Osteoblast (primary cell): ENCODE measurements around the gene TIMM17B. TPM values are rescaled to one million over a fixed set of nuclear protein-coding genes. Genes with fewer than 3 reads are reported as not detected.

Experiments used
- DNase-seq: peaks from one replicate; pipeline ENCODE4 v3.0.0; 2011; ENCODE audit warnings: low spot score, mixed read lengths; ENCODE audit not compliant: insufficient read length; ENCODE audit errors: missing footprints
- H2AFZ ChIP-seq: 2 replicates; pipeline ENCODE4 v1.6.0; 2011; ENCODE audit warnings: mild to moderate bottlenecking, low read length
- H3K27ac ChIP-seq: 2 replicates; pipeline ENCODE4 v1.5.1; 2011; ENCODE audit warnings: mild to moderate bottlenecking, low read depth, low read length, moderate library complexity
- H3K27me3 ChIP-seq: 2 replicates; pipeline ENCODE4 v1.6.0; 2012; ENCODE audit warnings: mild to moderate bottlenecking, control low read depth, inconsistent platforms, low read length, moderate library complexity; ENCODE audit not compliant: insufficient read depth
- H3K36me3 ChIP-seq: 2 replicates; pipeline ENCODE4 v1.5.1; 2011; ENCODE audit warnings: mild to moderate bottlenecking, low read length, control low read depth, moderate library complexity; ENCODE audit not compliant: insufficient read depth
- H3K4me1 ChIP-seq: 2 replicates; pipeline ENCODE4 v1.5.1; 2011; ENCODE audit warnings: mild to moderate bottlenecking, low read length, control low read depth, moderate library complexity; ENCODE audit not compliant: insufficient read depth
- H3K4me2 ChIP-seq: 2 replicates; pipeline ENCODE4 v1.6.0; 2011; ENCODE audit warnings: mild to moderate bottlenecking, low read length; ENCODE audit not compliant: insufficient read depth
- H3K4me3 ChIP-seq: fragments of 200-600 bp; sonication (generic); 3 replicates; pipeline ENCODE4 v1.5.1; 2012; ENCODE audit warnings: mild to moderate bottlenecking, low read length, inconsistent platforms; ENCODE audit not compliant: insufficient read depth
- H3K79me2 ChIP-seq: 2 replicates; pipeline ENCODE4 v1.6.0; 2012; ENCODE audit warnings: mild to moderate bottlenecking, low read length, control low read depth, inconsistent platforms; ENCODE audit not compliant: insufficient read depth
- H3K9me3 ChIP-seq: 2 replicates; pipeline ENCODE4 v1.5.1; 2011; ENCODE audit warnings: low read depth, low read length, control low read depth
- H4K20me1 ChIP-seq: 2 replicates; pipeline ENCODE4 v1.6.0; 2012; ENCODE audit warnings: mild to moderate bottlenecking, low read length, control low read depth; ENCODE audit not compliant: insufficient read depth
- total RNA-seq: library from RNA; depleted of rRNA; stranded (reverse); fragments of >200 nt; gene quantifications from 2 replicates; pipeline ENCODE4 v1.2.3, GENCODE V29; 2012
- TF ChIP-seq, protein P1 (sequence below): IDR thresholded peaks from 2 replicates; pipeline ENCODE4 v1.5.1; 2011; ENCODE audit warnings: mild to moderate bottlenecking, low read depth, low read length, moderate library complexity; ENCODE audit errors: extremely low read depth

Gene TIMM17B
- total RNA-seq, 1 donor = 24.2 TPM

DNA sequence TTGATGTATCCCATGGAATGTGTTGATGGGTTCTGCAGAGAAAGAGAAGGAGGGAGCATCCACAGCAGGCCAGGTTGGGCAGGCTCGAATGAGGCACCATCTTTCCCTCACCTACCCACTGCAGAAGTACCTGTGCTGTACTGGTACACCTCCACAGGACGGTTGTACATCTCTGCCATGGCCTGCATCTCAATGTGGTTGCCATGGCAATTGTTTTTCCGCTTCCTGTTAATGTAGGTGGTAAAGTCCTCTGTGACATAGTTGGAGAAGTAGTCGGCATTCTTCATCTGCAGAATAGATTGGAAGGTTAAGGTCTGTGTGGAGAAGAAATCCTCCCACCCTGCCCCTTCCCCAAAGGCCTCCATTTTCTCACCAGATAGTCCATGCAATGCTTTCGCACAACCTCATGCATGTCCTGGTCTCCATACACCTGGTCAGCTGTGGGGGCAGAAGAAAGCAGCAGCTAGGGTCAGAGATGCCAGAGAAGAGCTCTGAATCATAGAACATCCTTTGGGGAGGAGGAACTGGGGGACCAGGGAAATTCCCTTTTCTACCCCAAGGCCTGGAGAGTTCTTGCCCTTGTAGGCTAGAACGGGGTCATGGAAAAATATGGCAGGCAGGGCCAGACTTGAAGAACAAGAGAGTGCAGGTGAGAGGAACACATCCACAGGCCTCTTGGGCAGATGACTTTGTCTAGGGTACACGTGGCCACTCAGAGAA, 37.2 kb upstream of the TIMM17B start:
- H3K27me3 ChIP-seq = no peaks in the 10 kb centered on the region
- H4K20me1 ChIP-seq = peaks cover 12% of the 10 kb centered on the region
- peaks cover 4% of the 10 kb centered on the region for H3K4me1 ChIP-seq
- H3K36me3 ChIP-seq = peaks cover 24% of the 10 kb centered on the region
- H3K4me3 ChIP-seq = no peak overlapping the region
- H3K9me3 ChIP-seq = no peaks in the 10 kb centered on the region
- no peak overlapping the region for H3K27ac ChIP-seq
- H2AFZ ChIP-seq = no peak overlapping the region
- no peak overlapping the region for H3K4me2 ChIP-seq
- DNase-seq = no peak
- TF ChIP-seq, protein P1, sequence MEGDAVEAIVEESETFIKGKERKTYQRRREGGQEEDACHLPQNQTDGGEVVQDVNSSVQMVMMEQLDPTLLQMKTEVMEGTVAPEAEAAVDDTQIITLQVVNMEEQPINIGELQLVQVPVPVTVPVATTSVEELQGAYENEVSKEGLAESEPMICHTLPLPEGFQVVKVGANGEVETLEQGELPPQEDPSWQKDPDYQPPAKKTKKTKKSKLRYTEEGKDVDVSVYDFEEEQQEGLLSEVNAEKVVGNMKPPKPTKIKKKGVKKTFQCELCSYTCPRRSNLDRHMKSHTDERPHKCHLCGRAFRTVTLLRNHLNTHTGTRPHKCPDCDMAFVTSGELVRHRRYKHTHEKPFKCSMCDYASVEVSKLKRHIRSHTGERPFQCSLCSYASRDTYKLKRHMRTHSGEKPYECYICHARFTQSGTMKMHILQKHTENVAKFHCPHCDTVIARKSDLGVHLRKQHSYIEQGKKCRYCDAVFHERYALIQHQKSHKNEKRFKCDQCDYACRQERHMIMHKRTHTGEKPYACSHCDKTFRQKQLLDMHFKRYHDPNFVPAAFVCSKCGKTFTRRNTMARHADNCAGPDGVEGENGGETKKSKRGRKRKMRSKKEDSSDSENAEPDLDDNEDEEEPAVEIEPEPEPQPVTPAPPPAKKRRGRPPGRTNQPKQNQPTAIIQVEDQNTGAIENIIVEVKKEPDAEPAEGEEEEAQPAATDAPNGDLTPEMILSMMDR = no peak
- H3K79me2 ChIP-seq = peaks cover 28% of the 10 kb centered on the region

DNA sequence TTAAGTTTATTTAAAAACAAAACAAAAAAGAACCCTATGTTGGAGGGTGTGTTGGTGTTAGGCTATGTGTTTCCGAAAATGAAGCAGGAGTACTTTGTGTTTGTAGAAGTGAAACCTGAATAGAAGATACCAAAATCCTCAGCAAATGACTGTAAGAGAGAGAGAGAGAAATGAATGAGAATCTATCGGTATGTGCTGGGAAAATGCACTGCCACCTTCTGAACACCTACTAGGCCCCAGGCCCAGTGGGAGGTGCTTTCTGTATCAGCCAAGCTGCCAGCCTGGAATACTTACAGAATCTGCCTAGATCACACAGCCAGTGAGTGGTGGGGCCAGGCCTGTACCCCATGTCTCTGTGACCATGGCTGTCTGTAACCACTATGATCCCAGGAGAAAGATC, 36.2 kb upstream of the TIMM17B start:
- Histone ChIP-seq H4K20me1 (peaks cover 5% of the 10 kb centered on the region), H3K27me3 (no peaks in the 10 kb centered on the region), H3K36me3 (peaks cover 21% of the 10 kb centered on the region), H3K27ac (no peak overlapping the region), H2AFZ (no peak overlapping the region), H3K9me3 (no peaks in the 10 kb centered on the region), H3K4me3 (no peak overlapping the region), H3K4me2 (no peak overlapping the region), H3K79me2 (peaks cover 19% of the 10 kb centered on the region), H3K4me1 (peaks cover 4% of the 10 kb centered on the region)
- TF ChIP-seq, protein P1 = no peak
- DNase-seq = peak; percentile 43

DNA sequence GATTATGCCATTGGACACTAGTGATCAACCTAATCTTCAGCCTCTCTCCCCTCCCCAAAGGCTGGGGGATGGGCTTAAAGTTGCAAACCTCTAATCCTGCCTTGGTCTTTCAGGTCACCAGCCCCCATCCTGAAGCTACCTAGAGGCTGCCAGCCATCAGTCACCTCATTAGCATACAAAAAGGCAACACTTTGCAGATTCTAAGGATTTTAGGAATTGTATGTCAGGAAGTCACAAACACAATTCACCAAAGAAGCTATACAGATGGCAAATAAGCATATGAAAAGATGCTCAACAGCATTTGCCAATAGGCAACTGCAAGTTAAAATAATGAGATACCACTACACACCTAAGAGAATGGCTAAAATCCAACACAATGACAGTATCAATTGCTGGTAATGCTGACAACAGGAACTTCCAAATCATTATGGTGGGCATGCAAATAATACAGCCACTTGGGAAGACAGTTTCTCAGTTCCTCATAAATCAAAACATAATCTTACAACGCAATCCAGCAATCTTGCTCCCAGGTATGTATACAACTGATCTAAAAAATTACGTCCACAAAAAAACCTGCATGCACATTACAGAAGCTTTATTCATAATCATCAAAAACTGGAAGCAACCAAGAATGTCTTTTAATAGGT, 30.3 kb upstream of the TIMM17B start:
- no peak overlapping the region for H3K4me3 ChIP-seq
- no peaks in the 10 kb centered on the region for H3K9me3 ChIP-seq
- H3K27me3 ChIP-seq = no peaks in the 10 kb centered on the region
- H3K36me3 ChIP-seq = peaks cover 21% of the 10 kb centered on the region
- TF ChIP-seq, protein P1 = no peak
- no peak overlapping the region for H3K27ac ChIP-seq
- H3K4me2 ChIP-seq = no peak overlapping the region
- H3K4me1 ChIP-seq = no peaks in the 10 kb centered on the region
- H2AFZ ChIP-seq = no peak overlapping the region
- peaks cover 4% of the 10 kb centered on the region for H4K20me1 ChIP-seq
- H3K79me2 ChIP-seq = peaks cover 3% of the 10 kb centered on the region
- no peak for DNase-seq

DNA sequence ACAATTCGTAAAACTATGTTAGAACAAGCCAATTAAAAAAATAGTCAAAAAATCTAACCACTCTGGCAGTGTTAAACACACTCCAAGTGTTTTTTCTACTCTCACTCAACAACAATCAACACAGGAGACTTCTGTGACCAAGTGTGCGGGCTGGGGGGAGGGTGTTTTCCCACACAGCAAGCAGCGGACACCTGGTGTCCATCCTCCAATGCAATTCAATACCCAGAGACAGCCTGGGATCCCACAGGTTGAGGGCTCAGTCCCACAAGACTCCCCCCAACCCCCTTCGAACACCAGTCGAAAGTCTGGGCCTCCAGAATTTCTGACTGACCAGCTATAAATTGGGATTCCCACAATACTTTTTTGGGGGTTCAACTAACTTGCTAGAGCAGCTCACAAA, 29.6 kb upstream of the TIMM17B start:
- Histone ChIP-seq H4K20me1 (peaks cover 4% of the 10 kb centered on the region), H2AFZ (no peak overlapping the region), H3K4me3 (no peak overlapping the region), H3K4me1 (no peaks in the 10 kb centered on the region), H3K9me3 (no peaks in the 10 kb centered on the region), H3K4me2 (no peak overlapping the region), H3K27me3 (no peaks in the 10 kb centered on the region), H3K27ac (no peak overlapping the region), H3K36me3 (peaks cover 21% of the 10 kb centered on the region), H3K79me2 (peaks cover 3% of the 10 kb centered on the region)
- DNase-seq = no peak
- TF ChIP-seq, protein P1 = no peak
